SU-DHL-6 (cell line): ENCODE measurements around the gene KIFC3.

ENCODE experiments used
- H2AFZ ChIP-seq: fragments of 200-600 bp; sonication (generic); 2 replicates; pipeline ENCODE4 v1.6.1; 2014; ENCODE audit warnings: low read depth, mild to moderate bottlenecking, moderate library complexity, mixed read lengths, antibody characterized with exemption, low read length; ENCODE audit not compliant: severe bottlenecking
- H3F3A ChIP-seq: fragments of 200-600 bp; shearing (Covaris generic); 2 replicates; pipeline ENCODE4 v1.6.0; 2016; ENCODE audit warnings: antibody characterized with exemption, mild to moderate bottlenecking; ENCODE audit not compliant: insufficient read depth
- H3K27ac ChIP-seq: fragments of 200-600 bp; sonication (generic); 2 replicates; pipeline ENCODE4 v1.5.1; 2016; ENCODE audit warnings: low read depth, mild to moderate bottlenecking, low read length, moderate library complexity, mixed read lengths
- H3K27me3 ChIP-seq: fragments of 200-600 bp; sonication (generic), shearing (Covaris generic); 2 replicates; pipeline ENCODE4 v1.6.0; 2014; ENCODE audit warnings: mild to moderate bottlenecking, low read length
- H3K36me3 ChIP-seq: fragments of 200-600 bp; sonication (generic); 2 replicates; pipeline ENCODE4 v1.6.1; 2014; ENCODE audit warnings: mild to moderate bottlenecking, low read length, mixed read lengths
- H3K4me2 ChIP-seq: fragments of 300-600, 200-600 bp; shearing (Covaris generic), sonication (generic); 2 replicates; pipeline ENCODE4 v1.6.0; 2014; ENCODE audit warnings: low read length, low read depth, mild to moderate bottlenecking; ENCODE audit not compliant: poor library complexity, severe bottlenecking
- H3K4me3 ChIP-seq: fragments of 200-600 bp; sonication (generic); 2 replicates; pipeline ENCODE4 v1.5.1; 2014; ENCODE audit warnings: antibody characterized with exemption, low read length, mild to moderate bottlenecking, mixed read lengths; ENCODE audit not compliant: insufficient read depth, poor library complexity, severe bottlenecking
- H3K79me2 ChIP-seq: fragments of 200-600 bp; sonication (generic); 2 replicates; pipeline ENCODE4 v1.6.1; 2014; ENCODE audit warnings: mild to moderate bottlenecking, low read length, moderate library complexity; ENCODE audit not compliant: insufficient read depth
- H3K9ac ChIP-seq: fragments of 200-600 bp; sonication (generic); 2 replicates; pipeline ENCODE4 v1.7.0; 2014; ENCODE audit warnings: mild to moderate bottlenecking, low read length
- H3K9me2 ChIP-seq: fragments of 200-600 bp; sonication (generic); replicated peaks from 2 replicates; pipeline ENCODE4 v1.6.1; 2014; ENCODE audit warnings: low read length; ENCODE audit not compliant: insufficient read depth
- H3K9me3 ChIP-seq: fragments of 200-600 bp; sonication (generic); 2 replicates; pipeline ENCODE4 v1.6.1; 2014; ENCODE audit warnings: low read length, mixed read lengths; ENCODE audit not compliant: insufficient read depth
- H4K20me1 ChIP-seq: fragments of 200-600 bp; sonication (generic); 2 replicates; pipeline ENCODE4 v1.6.1; 2014; ENCODE audit warnings: low read depth, mild to moderate bottlenecking, antibody characterized with exemption, low read length, moderate library complexity, mixed read lengths
- CTCF ChIP-seq: fragments of 200-600 bp; sonication (generic); IDR thresholded peaks from one replicate; pipeline ENCODE4 v1.5.1; 2017; ENCODE audit warnings: antibody characterized with exemption, mild to moderate bottlenecking, low read length, moderate library complexity; ENCODE audit not compliant: insufficient read depth, poor library complexity, severe bottlenecking
- EZH2phosphoT487 ChIP-seq: fragments of 200-600 bp; sonication (generic), shearing (Covaris generic); conservative IDR thresholded peaks from 2 replicates; pipeline ENCODE4 v1.6.1; 2018; ENCODE audit warnings: mild to moderate bottlenecking, antibody characterized with exemption, low read length, moderate library complexity, mixed read lengths

KIFC3 gene

GRCh38 chr16:57818377-57819064 lies 16.2 kb upstream of the KIFC3 start:
- Histone ChIP-seq H3K27ac (no peak overlapping the region), H3K27me3 (no peaks in the 10 kb centered on the region), H3F3A (no peaks in the 10 kb centered on the region), H3K4me3 (no peak overlapping the region), H3K9me2 (no peaks in the 10 kb centered on the region), H3K4me2 (no peak overlapping the region), H3K9ac (no peak overlapping the region), H3K79me2 (no peaks in the 10 kb centered on the region), H3K36me3 (no peaks in the 10 kb centered on the region), H2AFZ (no peak overlapping the region), H3K9me3 (no peaks in the 10 kb centered on the region), H4K20me1 (no peaks in the 10 kb centered on the region)
- no peak for TF ChIP-seq CTCF
- TF ChIP-seq EZH2phosphoT487: no peak

- TF ChIP-seq EZH2phosphoT487: no peak
- TF ChIP-seq CTCF: no peak
- Histone ChIP-seq H3K27me3 (no peaks in the 10 kb centered on the region), H3F3A (no peaks in the 10 kb centered on the region), H3K79me2 (no peaks in the 10 kb centered on the region), H3K4me3 (no peak overlapping the region), H3K9me3 (no peaks in the 10 kb centered on the region), H3K27ac (no peak overlapping the region), H2AFZ (no peak overlapping the region), H3K36me3 (no peaks in the 10 kb centered on the region), H4K20me1 (no peaks in the 10 kb centered on the region), H3K9me2 (no peaks in the 10 kb centered on the region), H3K9ac (no peak overlapping the region), H3K4me2 (no peak overlapping the region)
Measured at GRCh38 chr16:57817680-57818079, 15.4 kb upstream of the KIFC3 start.

GRCh38 chr16:57815987-57816745 lies 13.9 kb upstream of the KIFC3 start:
- Histone ChIP-seq H3K4me3 (no peak overlapping the region), H3K27me3 (no peaks in the 10 kb centered on the region), H3K36me3 (no peaks in the 10 kb centered on the region), H3K9ac (no peak overlapping the region), H2AFZ (no peak overlapping the region), H3K27ac (no peak overlapping the region), H3F3A (no peaks in the 10 kb centered on the region), H3K79me2 (no peaks in the 10 kb centered on the region), H3K4me2 (no peak overlapping the region), H4K20me1 (no peaks in the 10 kb centered on the region), H3K9me3 (no peaks in the 10 kb centered on the region), H3K9me2 (no peaks in the 10 kb centered on the region)
- TF ChIP-seq EZH2phosphoT487: no peak
- no peak for TF ChIP-seq CTCF
